SU-DHL-6 (cell line): ENCODE data around the gene CDC42EP4.

Source experiments
- H2AFZ ChIP-seq: fragments of 200-600 bp; sonication (generic); 2 replicates; pipeline ENCODE4 v1.6.1; 2014; ENCODE audit warnings: low read depth, mild to moderate bottlenecking, moderate library complexity, mixed read lengths, antibody characterized with exemption, low read length; ENCODE audit not compliant: severe bottlenecking
- H3F3A ChIP-seq: fragments of 200-600 bp; shearing (Covaris generic); 2 replicates; pipeline ENCODE4 v1.6.0; 2016; ENCODE audit warnings: antibody characterized with exemption, mild to moderate bottlenecking; ENCODE audit not compliant: insufficient read depth
- H3K27ac ChIP-seq: fragments of 200-600 bp; sonication (generic); 2 replicates; pipeline ENCODE4 v1.5.1; 2016; ENCODE audit warnings: low read depth, mild to moderate bottlenecking, low read length, moderate library complexity, mixed read lengths
- H3K27me3 ChIP-seq: fragments of 200-600 bp; sonication (generic), shearing (Covaris generic); 2 replicates; pipeline ENCODE4 v1.6.0; 2014; ENCODE audit warnings: mild to moderate bottlenecking, low read length
- H3K36me3 ChIP-seq: fragments of 200-600 bp; sonication (generic); 2 replicates; pipeline ENCODE4 v1.6.1; 2014; ENCODE audit warnings: mild to moderate bottlenecking, low read length, mixed read lengths
- H3K4me2 ChIP-seq: fragments of 300-600, 200-600 bp; shearing (Covaris generic), sonication (generic); 2 replicates; pipeline ENCODE4 v1.6.0; 2014; ENCODE audit warnings: low read length, low read depth, mild to moderate bottlenecking; ENCODE audit not compliant: poor library complexity, severe bottlenecking
- H3K4me3 ChIP-seq: fragments of 200-600 bp; sonication (generic); 2 replicates; pipeline ENCODE4 v1.5.1; 2014; ENCODE audit warnings: antibody characterized with exemption, low read length, mild to moderate bottlenecking, mixed read lengths; ENCODE audit not compliant: insufficient read depth, poor library complexity, severe bottlenecking
- H3K79me2 ChIP-seq: fragments of 200-600 bp; sonication (generic); 2 replicates; pipeline ENCODE4 v1.6.1; 2014; ENCODE audit warnings: mild to moderate bottlenecking, low read length, moderate library complexity; ENCODE audit not compliant: insufficient read depth
- H3K9ac ChIP-seq: fragments of 200-600 bp; sonication (generic); 2 replicates; pipeline ENCODE4 v1.7.0; 2014; ENCODE audit warnings: mild to moderate bottlenecking, low read length
- H3K9me2 ChIP-seq: fragments of 200-600 bp; sonication (generic); replicated peaks from 2 replicates; pipeline ENCODE4 v1.6.1; 2014; ENCODE audit warnings: low read length; ENCODE audit not compliant: insufficient read depth
- H3K9me3 ChIP-seq: fragments of 200-600 bp; sonication (generic); 2 replicates; pipeline ENCODE4 v1.6.1; 2014; ENCODE audit warnings: low read length, mixed read lengths; ENCODE audit not compliant: insufficient read depth
- H4K20me1 ChIP-seq: fragments of 200-600 bp; sonication (generic); 2 replicates; pipeline ENCODE4 v1.6.1; 2014; ENCODE audit warnings: low read depth, mild to moderate bottlenecking, antibody characterized with exemption, low read length, moderate library complexity, mixed read lengths
- EZH2phosphoT487 ChIP-seq: fragments of 200-600 bp; sonication (generic), shearing (Covaris generic); conservative IDR thresholded peaks from 2 replicates; pipeline ENCODE4 v1.6.1; 2018; ENCODE audit warnings: mild to moderate bottlenecking, antibody characterized with exemption, low read length, moderate library complexity, mixed read lengths
- TF ChIP-seq, protein P1 (sequence below): fragments of 200-600 bp; sonication (generic); IDR thresholded peaks from one replicate; pipeline ENCODE4 v1.5.1; 2017; ENCODE audit warnings: antibody characterized with exemption, mild to moderate bottlenecking, low read length, moderate library complexity; ENCODE audit not compliant: insufficient read depth, poor library complexity, severe bottlenecking

The CDC42EP4 gene

DNA sequence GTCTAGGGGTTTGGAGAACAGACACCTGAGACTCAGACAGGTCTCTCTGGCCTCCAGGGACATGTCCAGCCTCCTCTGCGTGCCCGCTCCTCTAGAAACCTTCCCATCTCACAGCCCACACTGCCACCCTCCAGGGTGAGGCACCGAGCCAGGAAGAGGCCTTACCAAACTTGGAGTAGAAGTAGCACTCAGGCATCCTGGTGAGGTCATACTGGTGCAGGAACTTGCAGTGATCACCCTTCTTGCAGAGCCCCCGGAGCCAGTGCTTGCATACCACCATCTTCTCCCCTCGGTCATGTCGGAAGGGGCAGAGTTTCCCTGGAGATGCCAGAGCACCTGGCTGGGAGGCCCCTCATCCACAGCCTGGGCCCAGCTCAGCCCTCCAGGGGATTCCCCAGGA, 54.3 kb downstream of the CDC42EP4 start:
- Histone ChIP-seq H3K79me2 (no peaks in the 10 kb centered on the region), H2AFZ (no peak overlapping the region), H3F3A (no peaks in the 10 kb centered on the region), H3K27ac (no peak overlapping the region), H3K4me2 (no peak overlapping the region), H3K27me3 (no peaks in the 10 kb centered on the region), H3K9ac (no peak overlapping the region), H3K9me2 (no peaks in the 10 kb centered on the region), H3K4me3 (no peak overlapping the region), H3K36me3 (no peaks in the 10 kb centered on the region), H3K9me3 (no peaks in the 10 kb centered on the region), H4K20me1 (no peaks in the 10 kb centered on the region)
- TF ChIP-seq, protein P1, sequence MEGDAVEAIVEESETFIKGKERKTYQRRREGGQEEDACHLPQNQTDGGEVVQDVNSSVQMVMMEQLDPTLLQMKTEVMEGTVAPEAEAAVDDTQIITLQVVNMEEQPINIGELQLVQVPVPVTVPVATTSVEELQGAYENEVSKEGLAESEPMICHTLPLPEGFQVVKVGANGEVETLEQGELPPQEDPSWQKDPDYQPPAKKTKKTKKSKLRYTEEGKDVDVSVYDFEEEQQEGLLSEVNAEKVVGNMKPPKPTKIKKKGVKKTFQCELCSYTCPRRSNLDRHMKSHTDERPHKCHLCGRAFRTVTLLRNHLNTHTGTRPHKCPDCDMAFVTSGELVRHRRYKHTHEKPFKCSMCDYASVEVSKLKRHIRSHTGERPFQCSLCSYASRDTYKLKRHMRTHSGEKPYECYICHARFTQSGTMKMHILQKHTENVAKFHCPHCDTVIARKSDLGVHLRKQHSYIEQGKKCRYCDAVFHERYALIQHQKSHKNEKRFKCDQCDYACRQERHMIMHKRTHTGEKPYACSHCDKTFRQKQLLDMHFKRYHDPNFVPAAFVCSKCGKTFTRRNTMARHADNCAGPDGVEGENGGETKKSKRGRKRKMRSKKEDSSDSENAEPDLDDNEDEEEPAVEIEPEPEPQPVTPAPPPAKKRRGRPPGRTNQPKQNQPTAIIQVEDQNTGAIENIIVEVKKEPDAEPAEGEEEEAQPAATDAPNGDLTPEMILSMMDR, result no peak
- no peak for TF ChIP-seq EZH2phosphoT487

DNA sequence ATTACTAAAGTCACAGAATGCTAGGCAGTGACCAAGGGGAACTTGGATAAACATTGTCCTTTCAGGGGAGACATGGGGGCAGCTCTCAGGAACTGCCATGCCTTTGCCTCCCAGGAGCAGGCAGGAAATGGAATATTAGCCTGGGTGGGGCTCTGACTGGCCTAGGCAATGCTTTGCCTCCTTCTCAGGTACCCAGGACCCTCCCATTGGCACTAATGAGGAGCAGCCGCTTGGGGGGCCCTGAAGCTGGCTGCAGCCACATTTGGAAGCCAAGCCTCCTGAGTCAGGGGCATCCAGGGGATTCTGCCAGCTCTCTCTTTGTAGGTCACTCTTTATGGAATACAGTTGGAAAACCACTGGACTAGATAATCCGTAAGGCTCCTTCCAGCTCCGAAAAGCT, 55.6 kb downstream of the CDC42EP4 start:
- H2AFZ ChIP-seq, result no peak overlapping the region
- TF ChIP-seq EZH2phosphoT487, result no peak
- TF ChIP-seq, protein P1, result no peak
- no peaks in the 10 kb centered on the region for H3K79me2 ChIP-seq
- no peak overlapping the region for H3K9ac ChIP-seq
- no peaks in the 10 kb centered on the region for H4K20me1 ChIP-seq
- no peak overlapping the region for H3K4me3 ChIP-seq
- no peaks in the 10 kb centered on the region for H3K9me2 ChIP-seq
- H3K27ac ChIP-seq, result no peak overlapping the region
- no peaks in the 10 kb centered on the region for H3F3A ChIP-seq
- no peak overlapping the region for H3K4me2 ChIP-seq
- no peaks in the 10 kb centered on the region for H3K36me3 ChIP-seq
- H3K9me3 ChIP-seq, result no peaks in the 10 kb centered on the region
- no peaks in the 10 kb centered on the region for H3K27me3 ChIP-seq

DNA sequence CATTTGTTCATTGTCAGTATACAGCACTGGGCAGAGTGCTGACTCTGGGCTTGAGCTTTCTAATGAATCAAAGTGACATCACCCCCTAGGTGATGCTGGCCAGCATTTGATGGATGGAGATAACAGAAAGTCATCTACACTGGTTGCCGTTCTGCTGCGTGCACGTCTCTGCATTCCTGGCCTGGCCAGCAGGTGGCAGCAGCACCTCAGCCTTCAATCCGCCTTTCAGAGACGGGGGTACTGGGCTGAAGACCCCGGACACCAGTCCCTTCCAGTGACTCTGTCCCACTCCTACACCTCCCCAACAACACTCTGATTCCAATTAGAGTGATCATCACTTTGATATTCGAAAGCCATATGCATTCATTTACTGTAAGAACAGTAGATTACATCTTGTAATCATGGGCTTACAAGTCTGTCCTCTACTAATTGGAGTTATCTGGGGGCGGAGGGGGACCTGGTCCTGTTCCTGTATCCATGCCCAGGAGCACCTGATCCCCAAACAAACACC, 56.1 kb downstream of the CDC42EP4 start:
- H3K9me3 ChIP-seq, result no peaks in the 10 kb centered on the region
- no peaks in the 10 kb centered on the region for H3K9me2 ChIP-seq
- H2AFZ ChIP-seq, result no peak overlapping the region
- H3K36me3 ChIP-seq, result no peaks in the 10 kb centered on the region
- no peak overlapping the region for H3K27ac ChIP-seq
- no peak overlapping the region for H3K9ac ChIP-seq
- H3K4me3 ChIP-seq, result no peak overlapping the region
- no peak overlapping the region for H3K4me2 ChIP-seq
- no peaks in the 10 kb centered on the region for H3K79me2 ChIP-seq
- TF ChIP-seq, protein P1, result peak; percentile 91
- TF ChIP-seq EZH2phosphoT487, result no peak
- no peaks in the 10 kb centered on the region for H3K27me3 ChIP-seq
- no peaks in the 10 kb centered on the region for H3F3A ChIP-seq
- no peaks in the 10 kb centered on the region for H4K20me1 ChIP-seq
